ENCODE measurements around the gene TOR1AIP2.

Gene TOR1AIP2

DNA sequence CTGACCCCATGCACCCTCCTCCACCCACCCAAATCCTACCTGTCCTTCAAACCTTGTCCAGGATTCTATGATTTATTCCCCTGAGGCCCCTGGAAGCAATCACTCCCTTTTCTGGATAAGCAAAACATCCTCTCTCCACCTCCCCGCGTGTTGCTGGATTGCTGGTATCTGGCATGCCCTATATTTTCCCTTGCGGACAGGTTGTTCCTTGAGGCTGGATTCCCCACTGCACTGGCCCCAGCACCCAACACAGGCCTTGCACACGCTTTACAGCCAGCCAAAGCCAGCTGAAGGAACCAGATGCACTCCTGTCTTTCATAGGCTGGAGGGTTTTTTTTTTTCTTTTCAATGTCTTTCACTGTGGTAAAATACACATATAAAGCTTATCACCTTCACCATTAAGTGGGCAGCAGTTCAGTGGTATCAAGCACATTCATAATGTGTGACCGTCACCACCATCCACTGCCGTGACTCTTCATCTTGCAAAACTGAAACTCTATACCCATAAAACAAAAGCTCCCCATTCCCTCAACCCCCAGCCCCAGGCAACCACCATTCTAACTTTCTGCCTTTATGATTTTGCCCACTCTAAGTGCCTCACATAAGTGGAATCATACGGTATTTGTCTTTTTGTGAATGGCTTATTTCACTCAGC lies 50.9 kb downstream of the TOR1AIP2 start:
- H3K4me3 ChIP-seq (ENCODE audit: control insufficient read depth, low read depth, low read length), result no peak overlapping the region
- TF ChIP-seq, protein P1, sequence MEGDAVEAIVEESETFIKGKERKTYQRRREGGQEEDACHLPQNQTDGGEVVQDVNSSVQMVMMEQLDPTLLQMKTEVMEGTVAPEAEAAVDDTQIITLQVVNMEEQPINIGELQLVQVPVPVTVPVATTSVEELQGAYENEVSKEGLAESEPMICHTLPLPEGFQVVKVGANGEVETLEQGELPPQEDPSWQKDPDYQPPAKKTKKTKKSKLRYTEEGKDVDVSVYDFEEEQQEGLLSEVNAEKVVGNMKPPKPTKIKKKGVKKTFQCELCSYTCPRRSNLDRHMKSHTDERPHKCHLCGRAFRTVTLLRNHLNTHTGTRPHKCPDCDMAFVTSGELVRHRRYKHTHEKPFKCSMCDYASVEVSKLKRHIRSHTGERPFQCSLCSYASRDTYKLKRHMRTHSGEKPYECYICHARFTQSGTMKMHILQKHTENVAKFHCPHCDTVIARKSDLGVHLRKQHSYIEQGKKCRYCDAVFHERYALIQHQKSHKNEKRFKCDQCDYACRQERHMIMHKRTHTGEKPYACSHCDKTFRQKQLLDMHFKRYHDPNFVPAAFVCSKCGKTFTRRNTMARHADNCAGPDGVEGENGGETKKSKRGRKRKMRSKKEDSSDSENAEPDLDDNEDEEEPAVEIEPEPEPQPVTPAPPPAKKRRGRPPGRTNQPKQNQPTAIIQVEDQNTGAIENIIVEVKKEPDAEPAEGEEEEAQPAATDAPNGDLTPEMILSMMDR (conservative IDR thresholded peaks at IDR 0.05; ENCODE audit: control insufficient read depth, insufficient read depth, low read depth, low read length), result no peak
- no peak for DNase-seq (ENCODE audit: low read depth)

DNA sequence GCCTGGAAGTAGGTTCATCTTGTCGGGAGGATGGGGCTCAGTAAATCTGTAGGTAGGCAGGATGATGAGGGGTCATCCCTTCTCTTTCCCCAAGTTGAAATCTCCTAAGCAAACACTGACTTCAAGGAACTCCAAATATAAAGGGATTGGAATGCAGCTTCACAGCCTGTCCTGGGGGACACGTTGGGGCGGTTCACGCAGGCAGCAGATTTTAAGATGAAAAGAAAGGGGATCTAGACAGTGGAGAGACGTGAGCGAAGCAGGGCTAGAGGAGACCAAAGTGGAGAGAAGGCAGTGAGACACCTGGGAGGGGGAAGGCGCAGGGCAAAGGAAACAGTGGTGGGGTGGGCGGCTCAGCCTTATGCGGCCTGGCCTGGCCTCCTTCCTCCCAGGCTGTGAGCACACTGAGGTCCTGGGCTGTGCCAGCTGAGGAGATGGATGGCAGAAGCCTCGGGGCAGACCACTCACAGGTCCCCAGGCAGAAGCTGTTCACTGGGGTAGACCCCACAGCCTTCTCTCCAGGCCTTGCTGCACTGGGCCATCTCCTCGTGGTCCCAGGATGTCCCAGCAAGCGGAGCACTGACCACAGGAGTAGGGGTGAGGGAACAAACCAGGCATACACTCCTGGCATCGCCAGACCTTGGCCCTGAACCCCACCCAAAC lies 51.7 kb downstream of the TOR1AIP2 start:
- TF ChIP-seq, protein P1 (conservative IDR thresholded peaks at IDR 0.05; ENCODE audit: control insufficient read depth, insufficient read depth, low read depth, low read length), result no peak

DNA sequence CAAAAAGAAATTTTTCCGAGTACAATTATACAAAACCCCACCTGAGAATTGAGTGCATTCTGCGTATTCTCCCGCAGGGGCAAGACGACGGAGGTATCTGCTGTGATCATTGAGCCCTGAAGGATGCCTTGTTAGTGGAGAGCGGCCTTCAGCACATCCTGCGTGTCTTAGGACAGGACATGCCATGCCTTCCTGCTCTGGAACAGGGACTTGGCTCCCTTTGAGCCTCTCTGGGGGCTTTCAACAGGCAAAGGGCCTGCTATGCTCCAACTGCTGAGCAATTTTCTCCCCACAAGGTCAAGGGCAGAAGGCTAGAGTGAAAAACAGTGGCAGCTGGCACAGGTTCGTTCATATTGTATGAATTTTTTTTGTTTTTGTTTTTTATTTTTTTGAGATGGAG lies 52.4 kb downstream of the TOR1AIP2 start:
- H3K4me3 ChIP-seq (ENCODE audit: control insufficient read depth, low read depth, low read length), result no peak overlapping the region
- TF ChIP-seq, protein P1 (conservative IDR thresholded peaks at IDR 0.05; ENCODE audit: control insufficient read depth, insufficient read depth, low read depth, low read length), result no peak
- no peak for DNase-seq (ENCODE audit: low read depth)

More for the DNA sequence above, 51.7 kb downstream of the TOR1AIP2 start:
- no peak overlapping the region for H3K4me3 ChIP-seq (ENCODE audit: control insufficient read depth, low read depth, low read length)
- no peak for DNase-seq (ENCODE audit: low read depth)

DNA sequence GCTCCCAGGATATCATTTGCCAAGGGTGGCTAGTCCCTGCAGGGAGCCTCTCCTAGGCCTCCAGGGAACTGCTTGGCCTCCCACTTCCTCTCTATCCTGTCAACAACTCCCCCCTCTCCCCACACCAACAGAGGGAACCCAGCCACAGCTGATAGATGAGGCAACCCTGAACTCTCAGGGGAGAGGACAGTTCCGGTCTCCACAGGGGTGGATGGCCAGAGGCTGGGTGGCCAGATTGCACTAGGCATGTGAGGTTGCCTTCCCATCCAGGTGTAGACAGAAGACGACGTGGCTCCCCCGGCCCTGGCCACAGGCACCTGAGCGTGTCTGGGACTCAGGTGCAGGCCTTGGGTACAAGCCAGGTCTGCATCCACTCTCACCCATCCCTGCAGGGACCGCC lies 53.3 kb downstream of the TOR1AIP2 start:
- TF ChIP-seq, protein P1 (conservative IDR thresholded peaks at IDR 0.05; ENCODE audit: control insufficient read depth, insufficient read depth, low read depth, low read length), result no peak
- no peak for DNase-seq (ENCODE audit: low read depth)
- H3K4me3 ChIP-seq (ENCODE audit: control insufficient read depth, low read depth, low read length), result no peak overlapping the region

DNA sequence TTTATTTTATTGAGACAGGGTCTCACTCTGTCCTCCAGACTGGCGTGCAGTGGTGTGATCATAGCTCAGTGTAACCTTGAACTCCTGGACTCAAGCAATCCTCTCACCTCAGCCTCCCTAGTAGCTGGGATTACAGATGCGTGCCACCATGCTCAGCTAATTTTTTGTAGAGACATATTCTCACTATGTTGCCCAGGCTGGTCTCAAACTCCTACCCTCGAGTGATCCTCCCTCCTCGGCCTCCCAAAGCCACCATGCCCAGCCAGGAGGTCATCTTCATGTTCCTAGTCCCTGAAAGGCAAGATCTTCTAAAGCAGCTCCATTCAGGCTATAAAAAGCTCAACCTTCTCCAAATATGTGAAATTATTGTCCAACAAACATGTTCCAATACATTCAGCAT lies 53.9 kb downstream of the TOR1AIP2 start:
- no peak overlapping the region for H3K4me3 ChIP-seq (ENCODE audit: control insufficient read depth, low read depth, low read length)
- TF ChIP-seq, protein P1 (conservative IDR thresholded peaks at IDR 0.05; ENCODE audit: control insufficient read depth, insufficient read depth, low read depth, low read length), result no peak
- no peak for DNase-seq (ENCODE audit: low read depth)

DNA sequence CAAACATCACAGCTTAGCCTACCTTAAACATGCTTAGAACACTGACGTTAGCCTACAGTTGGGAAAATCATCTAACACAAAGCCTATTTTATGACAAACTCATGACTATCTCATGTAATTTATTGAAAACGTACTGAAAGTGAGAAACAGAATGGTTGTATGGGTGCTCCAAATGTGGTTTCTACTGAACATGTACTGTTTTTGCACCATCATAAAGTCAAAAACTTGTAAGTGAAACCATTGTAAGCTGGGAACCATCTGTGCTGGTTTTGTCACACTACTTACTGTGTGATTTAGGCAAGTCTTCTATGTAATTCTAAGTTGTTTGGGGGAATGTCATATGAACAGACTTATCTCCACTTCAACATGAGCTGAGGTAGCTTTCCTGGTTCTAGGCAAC lies 55.5 kb downstream of the TOR1AIP2 start:
- H3K4me3 ChIP-seq (ENCODE audit: control insufficient read depth, low read depth, low read length), result no peak overlapping the region
- DNase-seq (ENCODE audit: low read depth), result no peak
- TF ChIP-seq, protein P1 (conservative IDR thresholded peaks at IDR 0.05; ENCODE audit: control insufficient read depth, insufficient read depth, low read depth, low read length), result no peak

All from fibroblast of mammary gland (primary cell).